Lung microvascular endothelial cell (primary cell): ENCODE measurements around the gene IPMK. TPM values are rescaled to one million over a fixed set of nuclear protein-coding genes. Genes with fewer than 3 reads are reported as not detected.

Experiments used
- DNase-seq, 2 donors: peaks; one replicate each; pipeline versions ENCODE4 v3.0.0 to v3.0.0-alpha.2; 2010; ENCODE audit warnings: low read depth in 2 of 2
- total RNA-seq: library from RNA; depleted of rRNA; stranded (reverse); fragments of >200 nt; gene quantifications from 2 replicates; pipeline ENCODE4 v1.2.1, GENCODE V29; 2014

Gene IPMK
- total RNA-seq, result 4.8 and 5.0 TPM in 2 replicates

- DNase-seq, result peak; percentile 94 to 96
Observed at GRCh38 chr10:58267713-58268453, at the start of gene IPMK. TSS of gene IPMK (minus strand) at chr10:58267894. CDS start at chr10:58267611, 283 bp downstream.

GRCh38 chr10:58316874-58317273, 49.2 kb upstream of the IPMK start:
- DNase-seq, result no peak

- DNase-seq, result no peak
Observed at GRCh38 chr10:58311026-58311425, 43.3 kb upstream of the IPMK start.

- DNase-seq, result no peak
Observed at GRCh38 chr10:58307676-58308075, 40.0 kb upstream of the IPMK start.

GRCh38 chr10:58305821-58306220, 38.1 kb upstream of the IPMK start:
- DNase-seq, result no peak

- DNase-seq, result no peak
Observed at GRCh38 chr10:58304099-58304633, 36.5 kb upstream of the IPMK start.

- DNase-seq, result no peak
Observed at GRCh38 chr10:58302254-58302653, 34.6 kb upstream of the IPMK start.

- peak in 1 of 2 donors; percentile 37 for DNase-seq
Observed at GRCh38 chr10:58300676-58301075, 33.0 kb upstream of the IPMK start.

- peak; percentile 60 to 77 for DNase-seq
Observed at GRCh38 chr10:58299580-58299979, 31.9 kb upstream of the IPMK start.

- no peak for DNase-seq
Observed at GRCh38 chr10:58293989-58294388, 26.3 kb upstream of the IPMK start.

- peak; percentile 80 to 82 for DNase-seq
Observed at GRCh38 chr10:58291538-58292174, 24.0 kb upstream of the IPMK start.

GRCh38 chr10:58282615-58283014, 14.9 kb upstream of the IPMK start:
- peak; percentile 21 to 96 for DNase-seq

GRCh38 chr10:58281092-58281752, 13.5 kb upstream of the IPMK start:
- peak; percentile 25 to 50 for DNase-seq

GRCh38 chr10:58280477-58280876, 12.8 kb upstream of the IPMK start:
- DNase-seq, result peak in 1 of 2 donors; percentile 41

GRCh38 chr10:58278962-58279307, 11.2 kb upstream of the IPMK start:
- DNase-seq, result no peak

- DNase-seq, result peak in 1 of 2 donors; percentile 59
Observed at GRCh38 chr10:58278274-58278961, 10.7 kb upstream of the IPMK start.

- peak in 1 of 2 donors; percentile 76 for DNase-seq
Observed at GRCh38 chr10:58275908-58276307, 8.2 kb upstream of the IPMK start.

GRCh38 chr10:58275261-58275660, 7.6 kb upstream of the IPMK start:
- no peak for DNase-seq

- DNase-seq, result no peak
Observed at GRCh38 chr10:58269782-58270290, 2.1 kb upstream of the IPMK start.

- peak; percentile 100 for DNase-seq
Observed at GRCh38 chr10:58268946-58269781, 1.5 kb upstream of the IPMK start, which contains the start of gene CISD1. TSS of gene CISD1 (plus strand) at chr10:58269162. CDS start at chr10:58269274, 112 bp downstream.
